ENCODE results near the gene LCN10.

GRCh38 chr9:136789523-136789937, 46.8 kb upstream of the LCN10 start:
- no peak for TF ChIP-seq USF1 (CRISPR knock-in tag; IDR thresholded peaks at IDR 0.05)
- no peak for TF ChIP-seq E2F6 (IDR thresholded peaks at IDR 0.05; ENCODE audit: borderline replicate concordance in 1 of 2, extremely low read depth in 1 of 2, insufficient read depth in 1 of 2, insufficient read length in 1 of 2, low read depth in 1 of 2, low read length in 1 of 2, poor library complexity in 1 of 2, severe bottlenecking in 1 of 2)
- no peak for TF ChIP-seq ZNF232 (CRISPR knock-in tag; IDR thresholded peaks at IDR 0.05)
- no peak for TF ChIP-seq BRF2 (IDR thresholded peaks at IDR 0.05; ENCODE audit: borderline replicate concordance, insufficient read depth, insufficient read length)
- TF ChIP-seq FOXA1 (IDR thresholded peaks at IDR 0.05; ENCODE audit: borderline replicate concordance), result no peak
- no peak for TF ChIP-seq XRCC4 (IDR thresholded peaks at IDR 0.05; ENCODE audit: extremely low read depth, insufficient read depth, insufficient read length)
- no peak for TF ChIP-seq ATF3 (IDR thresholded peaks at IDR 0.05)
- TF ChIP-seq ATF3 (CRISPR knock-in tag; conservative IDR thresholded peaks at IDR 0.05), result no peak
- no peak for TF ChIP-seq YY1 (IDR thresholded peaks at IDR 0.05; ENCODE audit: borderline replicate concordance in 1 of 3, control insufficient read depth in 1 of 3, extremely low read depth in 1 of 3, insufficient read depth in 3 of 3, insufficient read length in 1 of 3, insufficient replicate concordance in 2 of 3, low read depth in 1 of 3, low read length in 2 of 3)
- no peak for TF ChIP-seq HLTF (IDR thresholded peaks at IDR 0.05)
